ENCODE measurements around the gene PWWP2A.

DNA sequence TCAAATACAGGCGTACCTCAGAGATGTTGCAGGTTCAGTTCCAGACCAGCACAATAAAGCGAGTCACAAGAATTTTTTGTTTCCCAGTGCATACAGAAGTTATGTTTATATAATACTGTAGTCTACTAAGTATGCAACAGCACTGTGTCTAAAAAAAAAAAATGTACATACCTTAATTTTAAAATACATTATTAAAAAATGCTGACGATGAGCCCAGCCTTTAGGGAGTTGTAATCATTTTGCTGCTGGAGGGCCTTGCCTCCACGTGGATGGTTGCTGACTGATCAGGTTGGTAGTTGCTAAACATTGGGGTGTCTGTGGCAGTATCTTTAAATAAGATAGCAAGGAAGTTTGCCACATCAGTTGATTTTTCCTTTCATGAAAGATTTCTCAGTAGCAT, 62.0 kb downstream of the PWWP2A start:
- TF ChIP-seq TAF1 (IDR thresholded peaks at IDR 0.05; ENCODE audit: low read depth, low read length) (no peak), EZH2 (IDR thresholded peaks at IDR 0.05; ENCODE audit: low read depth, low read length, severe bottlenecking) (no peak), CEBPB (IDR thresholded peaks at IDR 0.05; ENCODE audit: low read depth, low read length) (no peak), RAD21 (IDR thresholded peaks at IDR 0.05 in 1 of 2, conservative IDR thresholded peaks at IDR 0.05 in 1 of 2; ENCODE audit: low read depth in 2 of 2, low read length in 2 of 2) (no peak), EP300 (IDR thresholded peaks at IDR 0.05; ENCODE audit: borderline replicate concordance in 1 of 2, low read depth in 2 of 2, low read length in 2 of 2) (no peak), CHD2 (IDR thresholded peaks at IDR 0.05; ENCODE audit: low read length) (no peak), CHD1 (IDR thresholded peaks at IDR 0.05; ENCODE audit: low read depth, low read length) (no peak)
- TF ChIP-seq, protein P1, sequence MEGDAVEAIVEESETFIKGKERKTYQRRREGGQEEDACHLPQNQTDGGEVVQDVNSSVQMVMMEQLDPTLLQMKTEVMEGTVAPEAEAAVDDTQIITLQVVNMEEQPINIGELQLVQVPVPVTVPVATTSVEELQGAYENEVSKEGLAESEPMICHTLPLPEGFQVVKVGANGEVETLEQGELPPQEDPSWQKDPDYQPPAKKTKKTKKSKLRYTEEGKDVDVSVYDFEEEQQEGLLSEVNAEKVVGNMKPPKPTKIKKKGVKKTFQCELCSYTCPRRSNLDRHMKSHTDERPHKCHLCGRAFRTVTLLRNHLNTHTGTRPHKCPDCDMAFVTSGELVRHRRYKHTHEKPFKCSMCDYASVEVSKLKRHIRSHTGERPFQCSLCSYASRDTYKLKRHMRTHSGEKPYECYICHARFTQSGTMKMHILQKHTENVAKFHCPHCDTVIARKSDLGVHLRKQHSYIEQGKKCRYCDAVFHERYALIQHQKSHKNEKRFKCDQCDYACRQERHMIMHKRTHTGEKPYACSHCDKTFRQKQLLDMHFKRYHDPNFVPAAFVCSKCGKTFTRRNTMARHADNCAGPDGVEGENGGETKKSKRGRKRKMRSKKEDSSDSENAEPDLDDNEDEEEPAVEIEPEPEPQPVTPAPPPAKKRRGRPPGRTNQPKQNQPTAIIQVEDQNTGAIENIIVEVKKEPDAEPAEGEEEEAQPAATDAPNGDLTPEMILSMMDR (IDR thresholded peaks at IDR 0.05; ENCODE audit: control extremely low read depth in 1 of 3, insufficient read depth in 1 of 3, low read depth in 1 of 3, low read length in 3 of 3): no peak
